SK-N-SH (cell line): ENCODE data around the gene AFF3. TPM values are rescaled to one million over a fixed set of nuclear protein-coding genes. Genes with fewer than 3 reads are reported as not detected.
"Not testable (repeated sequence)": the region's sequence is repeated elsewhere in the genome, so short reads cannot be mapped to it uniquely, and the experiment has no call there.

Source experiments
- CTCF ChIA-PET: fragments of 300-600, 350-600 bp; formaldehyde crosslinking; extraction: SDS; loops from one replicate; lab custom pipeline; 2021; lab: Yijun Ruan, JAX
- POLR2A ChIA-PET: fragments of 350-600 bp; sonication (Branson Sonifier 250); formaldehyde crosslinking; extraction: SDS; loops from one replicate; lab custom pipeline; 2020; ENCODE audit warnings: antibody characterized with exemption, inconsistent platforms; lab: Yijun Ruan, JAX
- DNase-seq: peaks from one replicate; pipeline ENCODE4 v3.0.0; 2012
- H2AFZ ChIP-seq: fragments of 200-600 bp; sonication (generic); 2 replicates; pipeline ENCODE4 v1.8.1; 2016; ENCODE audit warnings: antibody characterized with exemption, mild to moderate bottlenecking, low read depth
- H3F3A ChIP-seq: fragments of 200-600 bp; sonication (generic); replicated peaks from 2 replicates; pipeline ENCODE3; 2016; ENCODE audit warnings: antibody characterized with exemption, mild to moderate bottlenecking; ENCODE audit not compliant: insufficient read depth
- H3K27ac ChIP-seq, 2 experiments: fragments of 200-500 bp in 1 of 2; fragments of 200-600 bp in 1 of 2; sonication (Bioruptor generic) in 1 of 2; sonication (generic), shearing (Covaris generic) in 1 of 2; 2 replicates each; pipeline versions ENCODE4 v1.5.1 to v1.6.1; 2014 to 2016; ENCODE audit warnings: low read depth in 2 of 2, inconsistent platforms in 1 of 2, low read length in 1 of 2, mild to moderate bottlenecking in 1 of 2, mixed read lengths in 1 of 2
- H3K27me3 ChIP-seq: fragments of 200-600 bp; sonication (generic), shearing (Covaris generic); 2 replicates; pipeline ENCODE4 v1.6.1; 2016; ENCODE audit warnings: mixed run types; ENCODE audit not compliant: insufficient read depth
- H3K36me3 ChIP-seq, 2 experiments: fragments of 200-500 bp in 1 of 2; fragments of 200-600 bp in 1 of 2; sonication (Bioruptor generic) in 1 of 2; sonication (generic) in 1 of 2; replicated peaks in 1 of 2; 2 replicates each; pipeline versions ENCODE3 to v1.5.1; 2014 to 2016; ENCODE audit warnings: low read length in 1 of 2, mild to moderate bottlenecking in 1 of 2; ENCODE audit not compliant: insufficient read depth in 2 of 2, control insufficient read depth in 1 of 2
- H3K4me1 ChIP-seq, 2 experiments: fragments of 200-500 bp in 1 of 2; fragments of 200-600 bp in 1 of 2; sonication (Bioruptor generic) in 1 of 2; sonication (generic), shearing (Covaris generic) in 1 of 2; 2 replicates each; pipeline versions ENCODE4 v1.5.1 to v1.6.1; 2014 to 2016; ENCODE audit warnings: low read depth in 1 of 2, low read length in 1 of 2, mixed run types in 1 of 2; ENCODE audit not compliant: insufficient read depth in 2 of 2, control insufficient read depth in 1 of 2
- H3K4me2 ChIP-seq: fragments of 200-600 bp; sonication (generic), shearing (Covaris generic); 2 replicates; pipeline ENCODE4 v1.6.1; 2017; ENCODE audit warnings: mixed run types
- H3K4me3 ChIP-seq, 2 experiments: fragments of 200-500 bp in 1 of 2; fragments of 200-600 bp in 1 of 2; sonication (Bioruptor generic) in 1 of 2; sonication (generic), shearing (Covaris generic) in 1 of 2; 2 replicates each; pipeline versions ENCODE4 v1.5.1 to v1.8.1; 2014 to 2016; ENCODE audit warnings: low read depth in 2 of 2, inconsistent platforms in 1 of 2, low read length in 1 of 2, mild to moderate bottlenecking in 1 of 2, mixed read lengths in 1 of 2, moderate library complexity in 1 of 2
- H3K79me2 ChIP-seq: fragments of 200-600 bp; sonication (generic); 2 replicates; pipeline ENCODE4 v1.8.1; 2017; ENCODE audit warnings: mild to moderate bottlenecking; ENCODE audit not compliant: insufficient read depth
- H3K9ac ChIP-seq: fragments of 200-600 bp; sonication (generic); 2 replicates; pipeline ENCODE4 v1.6.1; 2017; ENCODE audit warnings: mixed run types
- H3K9me2 ChIP-seq: fragments of 200-600 bp; sonication (generic); 2 replicates; pipeline ENCODE4 v1.6.1; 2017; ENCODE audit warnings: mixed run types
- H3K9me3 ChIP-seq: fragments of 200-600 bp; sonication (generic); 2 replicates; pipeline ENCODE4 v1.6.1; 2017; ENCODE audit warnings: mixed run types, mild to moderate bottlenecking, moderate library complexity
- H4K20me1 ChIP-seq: fragments of 200-600 bp; sonication (generic); 2 replicates; pipeline ENCODE4 v1.6.1; 2017; ENCODE audit warnings: mild to moderate bottlenecking, mixed run types; ENCODE audit not compliant: insufficient read depth
- CHD2 ChIP-seq: fragments of 150-350 bp; IDR thresholded peaks from 2 replicates; pipeline ENCODE4 v1.6.1; 2018; ENCODE audit warnings: low read length; ENCODE audit not compliant: partially characterized antibody
- EP300 ChIP-seq, 2 experiments: IDR thresholded peaks; 2 replicates each; pipeline versions ENCODE4 v1.4.0 to v1.6.1; 2012; ENCODE audit warnings: borderline replicate concordance in 1 of 2, low read depth in 1 of 2, low read length in 1 of 2
- GATA2 ChIP-seq: sonication (generic); formaldehyde crosslinking; IDR thresholded peaks from 2 replicates; pipeline ENCODE4 v1.5.0; 2020; ENCODE audit warnings: mild to moderate bottlenecking, missing genetic modification reagents
- NRF1 ChIP-seq: IDR thresholded peaks from 2 replicates; pipeline ENCODE4 v1.6.1; 2012; ENCODE audit warnings: low read depth, mild to moderate bottlenecking, low read length
- RCOR1 ChIP-seq: fragments of 150-350 bp; IDR thresholded peaks from 2 replicates; pipeline ENCODE4 v1.6.1; 2017; ENCODE audit warnings: antibody characterized with exemption, low read length
- RFX5 ChIP-seq: IDR thresholded peaks from 2 replicates; pipeline ENCODE4 v1.6.1; 2012; ENCODE audit warnings: mild to moderate bottlenecking, improper control_type of control experiment, low read length
- TCF12 ChIP-seq: IDR thresholded peaks from 2 replicates; pipeline ENCODE4 v1.4.0; 2012
- YY1 ChIP-seq: IDR thresholded peaks from 2 replicates; pipeline ENCODE4 v1.4.0; 2012; ENCODE audit warnings: low read depth, mild to moderate bottlenecking
- WGBS: methylation state at CpG from one replicate; pipeline ENCODE4 v1.1.6; 2017; ENCODE audit warnings: low lambda C conversion rate; 5-methylcytosine and 5-hydroxymethylcytosine counted together
- polyA plus RNA-seq, 3 experiments: library from polyadenylated mRNA; depleted of rRNA; stranded (reverse); fragments of >200 nt; gene quantifications; 2 replicates each; pipeline ENCODE4 v1.2.3, GENCODE V29; 2012
- TF ChIP-seq, protein P1 (sequence below): IDR thresholded peaks from 2 replicates; pipeline ENCODE4 v1.4.0; 2012; ENCODE audit warnings: low read depth, borderline replicate concordance
- TF ChIP-seq, protein P2 (sequence below): IDR thresholded peaks from 2 replicates; pipeline ENCODE4 v1.6.1; 2012; ENCODE audit warnings: mild to moderate bottlenecking, low read depth, low read length, moderate library complexity

Gene AFF3
- polyA plus RNA-seq, 1 of the 3 experiments (the other 2 are of a cell fraction), result 0.36 TPM

- Histone ChIP-seq H3K27me3 (no peaks in the 10 kb centered on the region), H3K36me3 (no peaks in the 10 kb centered on the region), H3F3A (no peaks in the 10 kb centered on the region), H3K27ac (no peak overlapping the region), H3K9me2 (no peaks in the 10 kb centered on the region)
- TF ChIP-seq NRF1 (no peak), RFX5 (no peak), TCF12 (no peak), GATA2 (CRISPR knock-in tag) (no peak)
- TF ChIP-seq, protein P1, sequence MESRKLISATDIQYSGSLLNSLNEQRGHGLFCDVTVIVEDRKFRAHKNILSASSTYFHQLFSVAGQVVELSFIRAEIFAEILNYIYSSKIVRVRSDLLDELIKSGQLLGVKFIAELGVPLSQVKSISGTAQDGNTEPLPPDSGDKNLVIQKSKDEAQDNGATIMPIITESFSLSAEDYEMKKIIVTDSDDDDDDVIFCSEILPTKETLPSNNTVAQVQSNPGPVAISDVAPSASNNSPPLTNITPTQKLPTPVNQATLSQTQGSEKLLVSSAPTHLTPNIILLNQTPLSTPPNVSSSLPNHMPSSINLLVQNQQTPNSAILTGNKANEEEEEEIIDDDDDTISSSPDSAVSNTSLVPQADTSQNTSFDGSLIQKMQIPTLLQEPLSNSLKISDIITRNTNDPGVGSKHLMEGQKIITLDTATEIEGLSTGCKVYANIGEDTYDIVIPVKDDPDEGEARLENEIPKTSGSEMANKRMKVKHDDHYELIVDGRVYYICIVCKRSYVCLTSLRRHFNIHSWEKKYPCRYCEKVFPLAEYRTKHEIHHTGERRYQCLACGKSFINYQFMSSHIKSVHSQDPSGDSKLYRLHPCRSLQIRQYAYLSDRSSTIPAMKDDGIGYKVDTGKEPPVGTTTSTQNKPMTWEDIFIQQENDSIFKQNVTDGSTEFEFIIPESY, result no peak
- TF ChIP-seq, protein P2, sequence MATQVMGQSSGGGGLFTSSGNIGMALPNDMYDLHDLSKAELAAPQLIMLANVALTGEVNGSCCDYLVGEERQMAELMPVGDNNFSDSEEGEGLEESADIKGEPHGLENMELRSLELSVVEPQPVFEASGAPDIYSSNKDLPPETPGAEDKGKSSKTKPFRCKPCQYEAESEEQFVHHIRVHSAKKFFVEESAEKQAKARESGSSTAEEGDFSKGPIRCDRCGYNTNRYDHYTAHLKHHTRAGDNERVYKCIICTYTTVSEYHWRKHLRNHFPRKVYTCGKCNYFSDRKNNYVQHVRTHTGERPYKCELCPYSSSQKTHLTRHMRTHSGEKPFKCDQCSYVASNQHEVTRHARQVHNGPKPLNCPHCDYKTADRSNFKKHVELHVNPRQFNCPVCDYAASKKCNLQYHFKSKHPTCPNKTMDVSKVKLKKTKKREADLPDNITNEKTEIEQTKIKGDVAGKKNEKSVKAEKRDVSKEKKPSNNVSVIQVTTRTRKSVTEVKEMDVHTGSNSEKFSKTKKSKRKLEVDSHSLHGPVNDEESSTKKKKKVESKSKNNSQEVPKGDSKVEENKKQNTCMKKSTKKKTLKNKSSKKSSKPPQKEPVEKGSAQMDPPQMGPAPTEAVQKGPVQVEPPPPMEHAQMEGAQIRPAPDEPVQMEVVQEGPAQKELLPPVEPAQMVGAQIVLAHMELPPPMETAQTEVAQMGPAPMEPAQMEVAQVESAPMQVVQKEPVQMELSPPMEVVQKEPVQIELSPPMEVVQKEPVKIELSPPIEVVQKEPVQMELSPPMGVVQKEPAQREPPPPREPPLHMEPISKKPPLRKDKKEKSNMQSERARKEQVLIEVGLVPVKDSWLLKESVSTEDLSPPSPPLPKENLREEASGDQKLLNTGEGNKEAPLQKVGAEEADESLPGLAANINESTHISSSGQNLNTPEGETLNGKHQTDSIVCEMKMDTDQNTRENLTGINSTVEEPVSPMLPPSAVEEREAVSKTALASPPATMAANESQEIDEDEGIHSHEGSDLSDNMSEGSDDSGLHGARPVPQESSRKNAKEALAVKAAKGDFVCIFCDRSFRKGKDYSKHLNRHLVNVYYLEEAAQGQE, result no peak
- TF ChIP-seq, all 33 proteins: peak for 0
- Histone ChIP-seq H4K20me1 (no peaks in the 10 kb centered on the region), H3K9me3 (peaks cover 7% of the 10 kb centered on the region; the same call in 1 of the 2 replicates), H2AFZ (no peak overlapping the region), H3K79me2 (no peaks in the 10 kb centered on the region), H3K4me2 (no peak overlapping the region), H3K9ac (no peak overlapping the region), H3K4me3 (no peak overlapping the region), H3K4me1 (peaks cover 0 to 5% of the 10 kb centered on the region in 2 experiments; a peak in 2 of 4 replicates)
- ChIA-PET POLR2A (no interaction called here), CTCF (interaction anchor here (1.0 to 1.2 kb wide), 2 partner anchors 98 to 597 kb away, joined by 3 to 4 read pairs; no protein-coding TSS in a partner anchor)
- DNase-seq, result no peak
These were observed 19.7 kb upstream of the AFF3 start for GRCh38 chr2:100161945-100162620.

- no peaks in the 10 kb centered on the region for H3K36me3 ChIP-seq
- H3K9ac ChIP-seq, result no peak overlapping the region
- H2AFZ ChIP-seq, result no peak overlapping the region
- no peaks in the 10 kb centered on the region for H4K20me1 ChIP-seq
- no peak overlapping the region for H3K4me2 ChIP-seq
- no peaks in the 10 kb centered on the region for H3K27me3 ChIP-seq
- H3F3A ChIP-seq, result no peaks in the 10 kb centered on the region
- no peaks in the 10 kb centered on the region for H3K79me2 ChIP-seq
- H3K4me1 ChIP-seq, result peaks cover 0 to 5% of the 10 kb centered on the region in 2 experiments; a peak in 2 of 4 replicates
- WGBS, result 8% methylated on average over 1 of the region's 1 CpG
- ChIA-PET CTCF (interaction anchor here (0.6 to 1.8 kb wide), 4 partner anchors 18 to 156 kb away, joined by 3 to 4 read pairs (median 4); no protein-coding TSS in a partner anchor), POLR2A (interaction anchor here (0.6 kb wide), 1 partner anchor 52 kb away, joined by 3 read pairs; no protein-coding TSS in a partner anchor)
- TF ChIP-seq EP300 (IDR thresholded peaks at IDR 0.05; ENCODE audit: borderline replicate concordance in 1 of 2, low read depth in 1 of 2, low read length in 1 of 2) (peak in 1 of 2 experiments; percentile 61; a peak in 1 of 4 replicates), RCOR1 (peak; percentile 81), CHD2 (peak; percentile 21), YY1 (no peak), GATA2 (CRISPR knock-in tag) (peak; percentile 58)
- no peak overlapping the region for H3K4me3 ChIP-seq
- H3K9me3 ChIP-seq, result peaks cover 7% of the 10 kb centered on the region; the same call in 1 of the 2 replicates
- H3K27ac ChIP-seq, result no peak overlapping the region; a peak in 1 of 4 replicates
- no peaks in the 10 kb centered on the region for H3K9me2 ChIP-seq
- peak; percentile 55 for DNase-seq
These were observed 18.0 kb upstream of the AFF3 start for GRCh38 chr2:100160396-100160795.

- H3K9me3 ChIP-seq, POLR2A ChIA-PET, CTCF ChIA-PET, DNase-seq, H3K27ac ChIP-seq, H3K9me2 ChIP-seq, H4K20me1 ChIP-seq, H3K4me2 ChIP-seq, H3K4me1 ChIP-seq, H3K79me2 ChIP-seq, H3K27me3 ChIP-seq, H2AFZ ChIP-seq, H3F3A ChIP-seq, H3K4me3 ChIP-seq, H3K36me3 ChIP-seq, H3K9ac ChIP-seq: not testable (repeated sequence)
- 80% methylated on average over 4 of the region's 4 CpGs for WGBS
These were observed 9.4 kb upstream of the AFF3 start for GRCh38 chr2:100151832-100152231.
